K562 (cell line): Measurements from ENCODE around the gene C16orf78. TPM values are rescaled to one million over a fixed set of nuclear protein-coding genes. Genes with fewer than 3 reads are reported as not detected.

ENCODE experiments used
- ATAC-seq: fragments of 200-7000 bp; cut with Tn5 transposase; 3 replicates; pipeline ENCODE4 v1.9.1; 2020; ENCODE audit warnings: moderate library complexity
- BruUV-seq: library from RNA; stranded (reverse); fragments of 400-500 nt; replicated peaks from 2 replicates; lab custom pipeline; 2021; lab: Mats Ljungman, UMichigan
- CTCF ChIA-PET: fragments of 300-600 bp; formaldehyde crosslinking; extraction: SDS; loops from one replicate; lab custom pipeline; 2021; ENCODE audit warnings: low intra/inter-chr PET ratio; lab: Yijun Ruan, JAX
- POLR2A ChIA-PET: fragments of 300-600, 350-650 bp; sonication (Branson Sonifier 250); formaldehyde crosslinking; extraction: SDS; loops from one replicate; lab custom pipeline; 2021; ENCODE audit warnings: antibody characterized with exemption, inconsistent platforms; lab: Yijun Ruan, JAX
- DNase-seq, 4 experiments: peaks; one replicate each; pipeline versions ENCODE4 v3.0.0 to v3.0.0-alpha.2; 2011 to 2018; ENCODE audit warnings: low spot score in 3 of 4, mixed read lengths in 3 of 4; ENCODE audit errors: extremely low read depth in 1 of 4
- FAIRE-seq: peaks from 2 replicates; lab custom pipeline; 2011; peaks lifted over from hg19 to GRCh38; lab: Jason Lieb, UNC
- H2AFZ ChIP-seq: 2 replicates; pipeline ENCODE4 v1.6.0; 2011; ENCODE audit warnings: low read depth, low read length, control low read depth, inconsistent platforms
- H3K27ac ChIP-seq: fragments of 200-600 bp; 3 replicates; pipeline ENCODE4 v1.8.0; 2011; ENCODE audit warnings: low read depth, mild to moderate bottlenecking, control low read depth, inconsistent platforms, low read length, moderate library complexity, mixed read lengths; ENCODE audit errors: extremely low read depth
- H3K27me3 ChIP-seq, 2 experiments: fragments of 300-600 bp in 1 of 2; 2 replicates in 1 of 2; 3 replicates in 1 of 2; pipeline versions ENCODE4 v1.6.0 to v1.8.0; 2011; ENCODE audit warnings: inconsistent platforms in 2 of 2, low read length in 2 of 2, mild to moderate bottlenecking in 1 of 2, mixed read lengths in 1 of 2, moderate library complexity in 1 of 2; ENCODE audit not compliant: control insufficient read depth in 2 of 2, insufficient read depth in 2 of 2
- H3K36me3 ChIP-seq: fragments of 300-600 bp; 3 replicates; pipeline ENCODE4 v1.8.0; 2011; ENCODE audit warnings: mild to moderate bottlenecking, low read length, inconsistent platforms; ENCODE audit not compliant: control insufficient read depth, insufficient read depth
- H3K4me1 ChIP-seq, 2 experiments: fragments of 200-600 bp in 1 of 2; replicated peaks in 1 of 2; 2 replicates in 1 of 2; 3 replicates in 1 of 2; pipeline versions ENCODE4 v1.5.1 to v1.8.0; 2011; ENCODE audit warnings: inconsistent platforms in 2 of 2, low read length in 2 of 2, mild to moderate bottlenecking in 1 of 2, mixed read lengths in 1 of 2, moderate library complexity in 1 of 2; ENCODE audit not compliant: control insufficient read depth in 2 of 2, insufficient read depth in 2 of 2
- H3K4me2 ChIP-seq: 2 replicates; pipeline ENCODE4 v1.6.1; 2011; ENCODE audit warnings: low read length, control low read depth, inconsistent platforms, mixed read lengths; ENCODE audit not compliant: insufficient read depth
- H3K4me3 ChIP-seq: fragments of 200-600 bp; sonication (generic), shearing (Covaris generic); 2 replicates; pipeline ENCODE4 v1.5.1; 2016; ENCODE audit warnings: control low read depth, inconsistent platforms
- H3K79me2 ChIP-seq: fragments of 200-600 bp; 3 replicates; pipeline ENCODE4 v1.8.0; 2011; ENCODE audit warnings: low read length, inconsistent platforms; ENCODE audit not compliant: control insufficient read depth, insufficient read depth
- H3K9ac ChIP-seq, 2 experiments: 2 replicates each; pipeline versions ENCODE4 v1.6.0 to v1.6.1; 2011; ENCODE audit warnings: low read depth in 2 of 2, low read length in 2 of 2, control low read depth in 1 of 2, inconsistent platforms in 1 of 2, mild to moderate bottlenecking in 1 of 2, mixed read lengths in 1 of 2; ENCODE audit not compliant: insufficient read depth in 1 of 2
- H3K9me1 ChIP-seq: one replicate; pipeline ENCODE4 v1.6.0; 2011; ENCODE audit warnings: inconsistent platforms, mild to moderate bottlenecking, low read length, moderate library complexity; ENCODE audit not compliant: control insufficient read depth, insufficient read depth
- H3K9me3 ChIP-seq: replicated peaks from 2 replicates; pipeline ENCODE4 v1.5.1; 2011; ENCODE audit warnings: low read depth, low read length, inconsistent platforms; ENCODE audit not compliant: control insufficient read depth, insufficient read depth
- H4K20me1 ChIP-seq: replicated peaks from 2 replicates; pipeline ENCODE4 v1.6.1; 2011; ENCODE audit warnings: low read length, inconsistent platforms, mixed read lengths; ENCODE audit not compliant: control insufficient read depth, insufficient read depth
- XRCC4 ChIP-seq: IDR thresholded peaks from one replicate; pipeline ENCODE4 v1.6.1; 2011; ENCODE audit not compliant: insufficient read depth, insufficient read length; ENCODE audit errors: extremely low read depth
- ZMIZ1 ChIP-seq, 2 experiments: fragments of 150-350 bp in 1 of 2; IDR thresholded peaks; 2 replicates each; pipeline ENCODE4 v1.6.1; 2012 to 2016; ENCODE audit warnings: low read depth in 2 of 2, low read length in 2 of 2, mild to moderate bottlenecking in 1 of 2, moderate library complexity in 1 of 2
- WGBS: fragments of 100-300 bp; shearing (Covaris generic); methylation state at CpG from one replicate; pipeline ENCODE4 v1.1.6; 2016; ENCODE audit warnings: low coverage, mixed read lengths; ENCODE audit not compliant: insufficient coverage; ENCODE audit errors: missing lambda C conversion rate; 5-methylcytosine and 5-hydroxymethylcytosine counted together
- in situ Hi-C: fragments of 300-500 bp; cut with MboI; formaldehyde crosslinking; loops from 4 replicates; pipeline ENCODE4 v1.15.0; 2018; ENCODE audit warnings: inconsistent platforms, mixed read lengths
- intact Hi-C: fragments of 100-400 bp; cut with micrococcal nuclease; formaldehyde crosslinking; loops from 2 replicates; pipeline ENCODE4 v1.14.2; 2022
- polyA plus RNA-seq, 8 experiments: library from polyadenylated mRNA; depleted of rRNA in 4 of 8; stranded (reverse) in 5 of 8; unstranded in 3 of 8; fragments of >200 nt; fragmentation: Nextera tagmentation in 2 of 8; fragmentation: Illumina TruSeq in 1 of 8; extraction: Ambion mirVana in 2 of 8; extraction: Trizol in 1 of 8; gene quantifications; 2 replicates each; pipeline versions ENCODE4 v1.2.1 to v1.2.3, GENCODE V29; 2011 to 2014; ENCODE audit warnings: inconsistent platforms in 1 of 8, missing spikeins in 1 of 8
- total RNA-seq, 7 experiments: library from RNA; depleted of rRNA in 6 of 7; stranded (reverse); fragments of >200 nt in 6 of 7; fragmentation: Illumina TruSeq in 2 of 7; extraction: Trizol in 2 of 7; gene quantifications; 2 replicates each; pipeline versions ENCODE4 v1.2.1 to v1.2.3, GENCODE V29; 2011 to 2021; ENCODE audit warnings: low replicate concordance in 1 of 7

C16orf78 gene
- total and polyA plus RNA-seq, 9 of the 15 experiments (the other 6 are each of a cell fraction or from before 2014, with no cell fraction given): not detected

GRCh38 chr16:49431591-49432290, 58.1 kb downstream of the C16orf78 start:
- Histone ChIP-seq H3K79me2 (no peaks in the 10 kb centered on the region), H3K4me1 (no peaks in the 10 kb centered on the region), H3K4me3 (no peak overlapping the region), H2AFZ (no peak overlapping the region), H3K4me2 (no peak overlapping the region), H3K27me3 (peaks cover 0 to 21% of the 10 kb centered on the region in 2 experiments; a peak in 1 of 5 replicates), H3K9ac (no peak overlapping the region), H3K9me1 (no peaks in the 10 kb centered on the region), H3K9me3 (no peaks in the 10 kb centered on the region), H3K36me3 (no peaks in the 10 kb centered on the region), H4K20me1 (no peaks in the 10 kb centered on the region), H3K27ac (no peak overlapping the region)
- FAIRE-seq: no peak
- in situ Hi-C loops: no loop called here
- TF ChIP-seq XRCC4 (no peak), ZMIZ1 (IDR thresholded peaks at IDR 0.05; ENCODE audit: low read depth in 2 of 2, low read length in 2 of 2) (no peak)
- intact Hi-C loops: no loop called here
- BruUV-seq: no TSS peak
- no peak for ATAC-seq
- no peak for DNase-seq
- POLR2A ChIA-PET: interaction anchor here (0.9 kb wide), 1 partner anchor 17 kb away, joined by 3 read pairs; no protein-coding TSS in a partner anchor
- 1% methylated on average over 11 of the region's 11 CpGs for WGBS
- CTCF ChIA-PET: no interaction called here
